NCI-H1436 treated with DMSO at 0.1 percent for 48 hours (cell line): Measurements from ENCODE around the gene DAO.

ENCODE experiments used
- DNase-seq: peaks from one replicate; lab custom pipeline; 2025; lab: John Stamatoyannopoulos, UW

Gene DAO

DNA sequence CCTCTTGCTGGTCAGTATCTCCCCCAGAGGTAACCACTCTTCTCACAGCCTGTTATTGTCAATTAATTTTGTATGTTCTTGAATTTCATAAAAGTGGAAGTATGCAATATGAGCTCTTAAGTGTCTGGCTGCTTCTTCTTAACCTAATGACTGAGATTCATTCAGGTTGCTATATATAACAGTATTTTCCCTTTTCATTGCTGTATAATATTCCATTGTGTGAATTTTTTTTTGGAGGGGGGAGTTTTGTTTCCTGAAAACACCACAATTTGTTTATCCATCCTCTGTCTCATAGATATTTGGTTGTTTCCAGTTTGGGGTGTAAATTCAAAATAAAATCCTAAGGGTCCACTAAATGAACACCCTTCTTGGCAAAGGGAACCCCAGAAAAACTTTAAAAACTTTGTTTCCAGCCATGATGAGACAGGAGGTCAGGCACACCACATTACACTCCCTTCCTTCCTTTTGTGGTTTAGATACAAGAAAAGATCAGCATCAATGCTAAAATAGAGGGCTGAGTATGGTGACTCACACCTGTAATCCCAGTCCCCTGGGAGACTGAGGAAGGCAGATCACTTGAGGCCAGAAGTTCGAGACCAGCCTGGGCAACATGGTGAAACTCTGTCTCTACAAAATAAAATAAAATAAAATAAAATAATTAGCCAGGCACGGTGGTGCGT is 4.1 kb upstream of the DAO start:
- no peak for DNase-seq

GRCh38 chr12:108876550-108876949 is 3.3 kb upstream of the DAO start:
- no peak for DNase-seq

GRCh38 chr12:108881953-108882352 is 2.1 kb downstream of the DAO start:
- no peak for DNase-seq

GRCh38 chr12:108884116-108885012 is 4.5 kb downstream of the DAO start:
- DNase-seq: no peak

- no peak for DNase-seq
These were observed 7.2 kb downstream of the DAO start for GRCh38 chr12:108886873-108887629.

DNA sequence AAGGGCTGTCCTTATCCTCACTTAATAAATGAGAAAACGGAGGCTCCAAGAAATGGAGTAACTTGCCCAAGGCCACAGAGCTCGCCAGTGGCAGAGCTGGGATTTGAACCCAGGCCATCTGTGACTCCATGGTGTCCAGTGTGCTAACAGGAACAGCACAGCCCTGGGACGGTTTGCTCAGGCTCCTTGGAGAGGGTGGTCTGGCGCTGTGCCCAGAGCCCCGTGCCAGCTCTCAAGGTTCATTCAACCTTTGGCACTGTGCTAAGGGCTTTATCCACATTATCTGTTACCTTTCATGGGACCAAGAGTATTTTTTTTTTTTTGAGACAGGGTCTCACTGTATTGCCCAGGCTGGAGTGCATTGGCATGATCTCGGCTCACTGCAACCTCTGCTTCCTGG is 8.1 kb downstream of the DAO start:
- DNase-seq: no peak

GRCh38 chr12:108890208-108890607 is 10.3 kb downstream of the DAO start:
- DNase-seq: no peak

- DNase-seq: no peak
These were observed 15.4 kb downstream of the DAO start for GRCh38 chr12:108895220-108895802.

DNA sequence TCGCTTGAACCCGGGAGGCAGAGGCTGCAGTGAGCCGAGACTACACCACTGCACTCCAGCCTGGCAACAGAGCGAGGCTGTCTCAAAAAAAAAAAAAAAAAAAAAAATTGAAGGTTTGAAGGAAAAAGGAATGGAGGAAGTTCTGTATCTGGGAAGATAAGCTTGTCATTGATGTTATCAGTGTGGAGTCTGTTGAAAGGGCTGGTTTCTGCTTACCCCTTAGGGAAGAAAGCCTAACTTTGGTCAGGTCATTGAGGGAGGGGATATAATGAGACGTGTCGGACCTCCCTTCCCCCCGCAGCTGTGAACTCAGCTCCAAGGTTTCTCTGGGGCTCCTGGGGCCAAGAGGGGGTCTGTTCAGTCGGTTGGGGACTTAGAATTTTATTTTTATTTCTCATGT is 16.4 kb downstream of the DAO start:
- no peak for DNase-seq

DNA sequence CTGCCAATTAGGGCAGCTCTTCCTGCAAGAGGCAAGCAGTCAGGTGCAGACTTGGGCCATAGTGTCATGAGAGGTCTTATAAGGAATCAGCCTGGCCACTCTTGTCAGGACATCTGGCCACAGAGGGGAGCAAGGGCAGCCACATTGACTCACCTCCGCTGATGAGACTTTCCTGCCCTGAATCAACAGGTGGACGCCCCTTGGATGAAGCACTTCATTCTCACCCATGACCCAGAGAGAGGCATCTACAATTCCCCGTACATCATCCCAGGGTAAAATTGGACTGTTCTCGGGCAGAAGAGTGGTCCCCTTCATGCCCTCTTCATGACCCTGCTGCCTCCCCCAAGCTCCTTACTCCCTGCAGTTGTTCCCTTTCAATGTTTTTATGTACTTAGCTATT is 16.9 kb downstream of the DAO start:
- DNase-seq: no peak

GRCh38 chr12:108899145-108899544 is 19.3 kb downstream of the DAO start:
- no peak for DNase-seq

DNA sequence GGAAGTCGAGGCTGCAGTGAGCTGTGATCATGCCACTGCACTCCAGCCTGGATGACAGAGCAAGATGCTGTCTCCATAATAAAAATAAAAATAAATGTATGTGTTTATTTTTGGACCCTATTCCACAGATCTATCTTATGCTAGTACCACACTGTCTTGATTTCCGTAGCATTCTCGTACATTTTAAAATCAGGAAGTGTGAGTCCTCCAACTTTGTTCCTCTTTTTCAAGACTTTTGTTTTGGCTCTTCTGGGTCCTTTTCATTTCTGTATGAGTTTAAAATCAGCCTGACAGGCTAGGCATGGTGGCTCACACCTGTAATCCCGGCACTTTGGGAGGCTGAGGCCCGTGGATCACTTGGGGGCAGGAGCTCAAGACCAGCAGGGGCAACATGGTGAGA is 25.8 kb downstream of the DAO start:
- no peak for DNase-seq

DNA sequence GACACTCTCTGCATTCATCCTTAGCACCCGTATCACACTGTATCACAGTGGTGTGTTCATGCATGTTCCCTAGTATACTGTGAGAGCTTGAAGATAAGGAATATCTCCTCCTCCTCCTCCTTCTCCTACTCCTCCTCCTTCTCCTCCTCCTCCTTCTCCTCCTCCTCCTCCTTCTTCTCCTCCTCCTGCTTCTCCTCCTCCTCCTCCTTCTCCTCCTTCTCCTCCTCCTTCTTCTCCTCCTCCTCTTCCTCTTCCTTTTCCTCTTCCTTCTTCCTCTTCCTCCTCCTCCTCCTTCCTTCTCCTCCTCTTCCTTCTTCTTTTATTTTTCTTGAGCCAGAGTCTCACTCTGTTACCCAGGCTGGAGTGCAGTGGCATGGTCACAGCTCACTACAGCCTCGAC is 27.1 kb downstream of the DAO start:
- no peak for DNase-seq

DNA sequence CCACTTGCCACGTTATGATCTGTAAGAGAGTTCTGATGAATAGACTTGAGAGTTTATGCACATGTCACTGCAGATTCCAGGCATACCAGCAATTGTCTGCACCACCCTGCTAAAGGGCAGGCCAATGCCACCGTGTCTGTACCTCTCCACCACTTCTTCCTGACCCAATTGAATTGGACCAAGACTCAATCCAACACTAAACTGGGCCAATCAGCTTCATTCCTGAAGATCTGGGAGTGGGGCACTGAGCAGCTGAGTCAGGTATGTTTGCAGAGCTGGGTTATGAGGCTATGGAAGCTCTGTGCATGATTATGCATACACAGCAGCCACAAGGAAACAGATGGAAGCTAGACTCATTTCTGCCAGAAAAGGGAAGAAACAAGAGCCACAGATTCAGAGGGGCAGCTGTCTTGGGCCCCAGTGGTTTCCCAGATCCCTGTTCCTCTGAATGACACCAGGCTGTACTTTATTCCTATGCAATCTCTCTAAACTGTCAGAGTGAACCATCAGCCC is 28.0 kb downstream of the DAO start:
- no peak for DNase-seq

DNA sequence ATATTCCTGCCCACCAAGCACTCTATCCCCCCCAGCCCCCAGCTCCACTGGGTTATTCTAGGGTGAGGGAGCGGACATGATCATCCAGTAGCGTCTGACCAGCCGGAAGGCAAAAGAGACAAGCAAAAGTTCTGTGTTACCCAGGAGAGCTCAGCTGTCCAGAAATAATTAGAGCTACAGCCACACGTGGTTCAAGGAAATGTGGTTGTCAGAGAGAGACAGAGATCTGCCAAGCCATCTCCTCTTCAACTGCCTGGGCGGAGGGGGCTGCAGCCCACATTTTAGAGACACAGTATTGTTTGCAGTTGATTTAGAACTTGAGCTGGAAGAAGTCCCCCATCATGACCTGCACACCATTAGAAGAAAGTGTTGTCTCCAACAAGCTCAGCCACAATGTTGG is 30.4 kb downstream of the DAO start:
- DNase-seq: no peak

GRCh38 chr12:108911915-108912314 is 32.0 kb downstream of the DAO start:
- no peak for DNase-seq

- no peak for DNase-seq
These were observed 32.5 kb downstream of the DAO start for GRCh38 chr12:108912361-108912760.

DNA sequence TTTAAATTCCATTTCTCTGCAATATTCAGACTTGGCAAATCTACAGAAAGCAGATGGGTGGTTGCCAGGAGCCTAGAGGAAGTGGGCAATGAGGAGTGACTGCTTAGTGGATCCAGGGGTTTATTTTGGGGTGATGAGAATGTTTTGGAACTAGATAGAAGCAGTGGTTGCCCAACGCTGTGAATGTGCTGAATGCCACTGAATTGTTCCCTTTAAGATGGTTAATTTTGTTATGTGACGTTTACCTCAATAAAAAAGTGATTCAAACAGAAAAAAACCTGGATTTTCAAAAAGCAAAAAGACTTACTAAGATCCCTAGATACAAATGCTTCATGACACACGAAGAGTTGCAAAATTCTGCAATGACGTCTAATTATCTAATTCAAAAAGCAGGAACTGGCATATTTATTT is 34.2 kb downstream of the DAO start:
- DNase-seq: no peak

GRCh38 chr12:108915632-108916133 is 35.8 kb downstream of the DAO start:
- DNase-seq: no peak

GRCh38 chr12:108916336-108916735 is 36.4 kb downstream of the DAO start:
- DNase-seq: no peak

DNA sequence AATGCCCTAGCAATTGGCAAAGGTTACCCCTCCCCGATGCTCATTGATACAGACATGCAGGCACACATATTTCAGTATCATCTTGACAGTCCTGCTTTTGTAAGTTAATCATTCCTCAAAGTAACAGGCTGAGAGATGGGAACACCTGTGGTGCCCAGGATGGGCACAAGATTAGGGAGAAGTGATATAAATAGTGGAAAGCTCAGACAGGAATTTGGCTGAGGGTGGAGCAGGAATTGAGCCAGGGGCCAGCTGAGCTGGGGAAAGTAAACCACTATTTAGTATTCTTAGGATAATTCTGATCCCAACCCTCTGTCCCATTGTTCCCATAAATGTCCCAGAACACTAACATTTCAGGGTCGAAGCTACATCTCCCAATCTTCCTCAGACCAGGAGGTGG is 38.3 kb downstream of the DAO start:
- DNase-seq: no peak
